HG02759 (cell line): Measurements from ENCODE around the gene C1QTNF5.

Experiments used
- ATAC-seq: cut with Tn5 transposase; IDR thresholded peaks from one replicate; pipeline ENCODE4 v1.9.1; 2021; ENCODE audit warnings: mild to moderate bottlenecking, moderate library complexity; ENCODE audit not compliant: unreplicated experiment

Gene C1QTNF5

GRCh38 chr11:119297938-119298337, 42.7 kb downstream of the C1QTNF5 start:
- no peak for ATAC-seq

DNA sequence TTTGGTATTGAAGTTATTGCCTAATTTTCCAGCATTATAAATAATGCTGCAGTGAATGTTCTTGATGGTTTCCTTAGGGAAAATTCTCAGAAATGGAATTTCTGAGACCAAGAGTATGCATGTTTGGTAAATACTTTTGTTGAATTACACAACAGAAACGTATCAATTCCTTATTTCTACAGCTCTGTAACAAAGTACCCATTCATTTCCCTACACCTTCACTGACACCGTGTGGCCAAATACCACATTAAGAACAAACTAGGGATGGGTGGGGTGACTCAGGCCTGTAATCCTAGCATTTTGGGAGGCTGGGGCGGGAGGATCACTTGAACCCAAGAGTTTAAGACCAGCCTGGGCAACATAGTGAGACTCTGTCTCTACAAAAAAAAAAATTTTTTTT, 45.5 kb downstream of the C1QTNF5 start:
- no peak for ATAC-seq

DNA sequence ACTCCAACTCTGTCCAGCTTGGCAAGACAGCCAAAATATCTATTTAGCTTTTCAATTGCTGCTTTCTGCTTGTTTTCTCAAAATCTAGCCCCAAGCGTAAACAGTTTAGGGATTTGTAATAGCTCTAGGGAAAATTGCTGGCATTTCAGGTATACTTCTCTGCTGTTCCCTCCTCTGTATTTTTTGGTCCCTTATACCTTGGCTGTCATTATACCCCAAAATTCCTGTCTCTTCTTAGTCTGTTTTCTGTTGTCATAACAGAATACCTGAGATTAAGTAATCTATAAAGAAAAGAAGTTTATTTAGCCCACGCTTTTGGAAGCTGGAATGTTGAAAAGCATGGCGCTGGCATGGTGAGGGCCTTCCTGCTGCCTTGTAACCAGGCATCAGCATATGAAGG, 47.2 kb downstream of the C1QTNF5 start:
- ATAC-seq: no peak

DNA sequence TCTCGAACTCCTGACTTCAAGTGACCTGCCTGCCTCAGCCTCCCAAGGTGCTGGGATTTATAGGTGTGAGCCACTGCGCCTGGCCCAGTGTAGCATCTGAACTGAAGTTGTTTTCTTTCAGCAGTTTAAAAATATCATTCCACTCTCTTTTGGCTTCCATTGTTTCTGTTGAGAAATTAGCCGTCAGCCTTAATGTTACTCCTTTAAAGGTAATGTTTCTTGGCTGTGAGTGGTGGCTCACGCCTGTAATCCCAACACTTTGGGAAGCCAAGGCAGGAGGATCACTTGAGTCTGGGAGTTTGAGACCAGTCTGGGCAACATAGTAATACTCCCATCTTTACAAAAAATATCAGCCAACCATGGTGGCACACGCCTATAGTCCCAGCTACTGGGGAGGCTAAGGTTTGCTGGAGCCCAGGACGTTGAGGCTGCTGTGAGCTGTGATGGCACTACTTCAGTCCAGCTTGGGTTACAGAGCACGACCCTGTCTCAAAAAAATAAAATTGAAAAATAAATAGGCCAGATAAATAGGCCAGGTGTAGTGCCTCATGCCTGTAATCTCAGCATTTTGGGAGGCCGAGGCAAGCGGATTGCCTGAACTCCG, 49.7 kb downstream of the C1QTNF5 start:
- ATAC-seq: no peak
